H9 (cell line): Measurements from ENCODE around the gene OR2A5. TPM values are rescaled to one million over a fixed set of nuclear protein-coding genes. Genes with fewer than 3 reads are reported as not detected.

Source experiments
- DNase-seq: peaks from one replicate; pipeline ENCODE4 v3.0.0-alpha.2; 2017
- H2AFZ ChIP-seq: one replicate; pipeline ENCODE4 v1.6.1; 2013; ENCODE audit warnings: mild to moderate bottlenecking, low read length, control low read depth, moderate library complexity
- H2AK5ac ChIP-seq: 2 replicates; pipeline ENCODE4 v1.6.1; 2013; ENCODE audit warnings: low read length, control low read depth, mixed read lengths; ENCODE audit not compliant: insufficient read length
- H2BK120ac ChIP-seq: one replicate; pipeline ENCODE4 v1.6.1; 2013; ENCODE audit warnings: low read depth, mild to moderate bottlenecking, low read length, control low read depth, inconsistent platforms; ENCODE audit not compliant: poor library complexity, severe bottlenecking
- H2BK12ac ChIP-seq: 2 replicates; pipeline ENCODE4 v1.6.1; 2013; ENCODE audit warnings: low read length, control low read depth, mixed read lengths, low read depth; ENCODE audit not compliant: insufficient read length
- H2BK15ac ChIP-seq: 2 replicates; pipeline ENCODE4 v1.6.1; 2013; ENCODE audit warnings: low read depth, low read length, control low read depth
- H2BK20ac ChIP-seq: one replicate; pipeline ENCODE4 v1.6.1; 2013; ENCODE audit warnings: low read depth, mild to moderate bottlenecking, low read length, control low read depth, inconsistent platforms; ENCODE audit not compliant: poor library complexity, severe bottlenecking
- H2BK5ac ChIP-seq: 2 replicates; pipeline ENCODE4 v1.6.1; 2013; ENCODE audit warnings: low read length, control low read depth, mixed read lengths; ENCODE audit not compliant: insufficient read length
- H3K14ac ChIP-seq: 2 replicates; pipeline ENCODE4 v1.6.1; 2013; ENCODE audit warnings: low read length, control low read depth; ENCODE audit not compliant: insufficient read depth
- H3K18ac ChIP-seq: 2 replicates; pipeline ENCODE4 v1.6.1; 2013; ENCODE audit warnings: low read depth, mild to moderate bottlenecking, mixed read lengths, low read length, control low read depth; ENCODE audit not compliant: insufficient read length
- H3K23ac ChIP-seq: 2 replicates; pipeline ENCODE4 v1.6.1; 2013; ENCODE audit warnings: low read length, control low read depth, mixed read lengths, low read depth; ENCODE audit not compliant: insufficient read length
- H3K23me2 ChIP-seq: 2 replicates; pipeline ENCODE4 v1.6.1; 2013; ENCODE audit warnings: low read depth, mild to moderate bottlenecking, mixed read lengths, low read length, control low read depth; ENCODE audit not compliant: insufficient read length, poor library complexity, severe bottlenecking
- H3K27ac ChIP-seq: 2 replicates; pipeline ENCODE4 v1.5.1; 2013; ENCODE audit warnings: low read length, control low read depth, mixed read lengths, low read depth; ENCODE audit not compliant: insufficient read length
- H3K27me3 ChIP-seq: 2 replicates; pipeline ENCODE4 v1.6.1; 2013; ENCODE audit warnings: low read length, control low read depth, inconsistent platforms; ENCODE audit not compliant: insufficient read depth
- H3K4ac ChIP-seq: 2 replicates; pipeline ENCODE4 v1.6.1; 2013; ENCODE audit warnings: low read depth, mild to moderate bottlenecking, control low read depth, inconsistent platforms, low read length, moderate library complexity
- H3K4me1 ChIP-seq: 2 replicates; pipeline ENCODE4 v1.6.1; 2013; ENCODE audit warnings: low read length, control low read depth, inconsistent platforms; ENCODE audit not compliant: insufficient read depth
- H3K4me2 ChIP-seq: 2 replicates; pipeline ENCODE4 v1.6.1; 2013; ENCODE audit warnings: low read length, control low read depth, mixed read lengths; ENCODE audit not compliant: insufficient read length, insufficient read depth
- H3K56ac ChIP-seq: 2 replicates; pipeline ENCODE4 v1.6.1; 2013; ENCODE audit warnings: low read depth, mild to moderate bottlenecking, mixed read lengths, low read length, control low read depth; ENCODE audit not compliant: insufficient read length
- H3K79me1 ChIP-seq: 2 replicates; pipeline ENCODE4 v1.6.1; 2013; ENCODE audit warnings: low read depth, mild to moderate bottlenecking, moderate library complexity, low read length, control low read depth, inconsistent platforms; ENCODE audit not compliant: insufficient read depth, poor library complexity, severe bottlenecking
- H3K79me2 ChIP-seq: 2 replicates; pipeline ENCODE4 v1.6.1; 2013; ENCODE audit warnings: low read length, control low read depth, inconsistent platforms; ENCODE audit not compliant: insufficient read depth
- H3K9ac ChIP-seq: 2 replicates; pipeline ENCODE4 v1.6.1; 2013; ENCODE audit warnings: low read length, control low read depth, mixed read lengths; ENCODE audit not compliant: insufficient read length; ENCODE audit errors: extremely low read depth
- H3K9me3 ChIP-seq: one replicate; pipeline ENCODE4 v1.6.1; 2013; ENCODE audit warnings: low read depth, low read length, inconsistent platforms; ENCODE audit not compliant: control insufficient read depth
- H3T11ph ChIP-seq: one replicate; pipeline ENCODE4 v1.6.1; 2013; ENCODE audit warnings: mild to moderate bottlenecking, low read length, control low read depth, inconsistent platforms
- H4K20me1 ChIP-seq: one replicate; pipeline ENCODE4 v1.6.1; 2013; ENCODE audit not compliant: control insufficient read depth, insufficient read length, insufficient read depth
- H4K5ac ChIP-seq: 2 replicates; pipeline ENCODE4 v1.6.1; 2013; ENCODE audit warnings: low read depth, mild to moderate bottlenecking, mixed read lengths, low read length, control low read depth; ENCODE audit not compliant: insufficient read length
- H4K8ac ChIP-seq: replicated peaks from 2 replicates; pipeline ENCODE4 v1.6.1; 2013; ENCODE audit warnings: low read length, control low read depth, mixed read lengths, low read depth; ENCODE audit not compliant: insufficient read length
- H4K91ac ChIP-seq: 2 replicates; pipeline ENCODE4 v1.6.1; 2013; ENCODE audit warnings: low read depth, mild to moderate bottlenecking, moderate library complexity, mixed read lengths, low read length, control low read depth; ENCODE audit not compliant: insufficient read length
- H3K27ac Mint-ChIP-seq, 3 experiments: 2 replicates in 2 of 3; 3 replicates in 1 of 3; pipeline ENCODE4 v1.8.0; 2020 to 2021; ENCODE audit warnings: mixed read lengths in 3 of 3, mild to moderate bottlenecking in 1 of 3, moderate library complexity in 1 of 3
- H3K27me3 Mint-ChIP-seq: 2 replicates; pipeline ENCODE4 v1.8.0; 2021; ENCODE audit warnings: low read depth, mild to moderate bottlenecking, moderate library complexity, mixed read lengths
- H3K36me3 Mint-ChIP-seq, 3 experiments: 2 replicates in 2 of 3; 3 replicates in 1 of 3; pipeline ENCODE4 v1.8.0; 2020 to 2021; ENCODE audit warnings: low read depth in 3 of 3, mixed read lengths in 3 of 3; ENCODE audit not compliant: insufficient read depth in 1 of 3
- H3K4me1 Mint-ChIP-seq, 2 experiments: 2 replicates each; pipeline ENCODE4 v1.8.0; 2020; ENCODE audit warnings: mixed read lengths in 2 of 2
- H3K4me3 Mint-ChIP-seq, 2 experiments: 2 replicates in 1 of 2; 3 replicates in 1 of 2; pipeline ENCODE4 v1.8.0; 2020 to 2021; ENCODE audit warnings: mild to moderate bottlenecking in 2 of 2, mixed read lengths in 2 of 2, moderate library complexity in 1 of 2
- H3K9me3 Mint-ChIP-seq, 2 experiments: 2 replicates in 1 of 2; 3 replicates in 1 of 2; pipeline ENCODE4 v1.8.0; 2020; ENCODE audit warnings: mild to moderate bottlenecking in 2 of 2, mixed read lengths in 2 of 2, moderate library complexity in 1 of 2
- WGBS: extraction: QIAGEN DNeasy Blood & Tissue Kit; methylation state at CpG from one replicate; pipeline ENCODE4 v1.1.7; 2013; ENCODE audit warnings: missing lambda C conversion rate, low lambda C conversion rate, mixed read lengths; ENCODE audit not compliant: insufficient read length; ENCODE audit errors: extremely low coverage; 5-methylcytosine and 5-hydroxymethylcytosine counted together
- total RNA-seq: library from RNA; stranded (reverse); gene quantifications from 2 replicates; pipeline ENCODE4 v1.2.1, GENCODE V29; 2021
- TF ChIP-seq, protein P1 (sequence below): fragments of 200-600 bp; sonication (generic); conservative IDR thresholded peaks from 3 replicates; pipeline ENCODE4 v1.8.0; 2021; ENCODE audit warnings: antibody characterized with exemption, mild to moderate bottlenecking

OR2A5 gene
- total RNA-seq, 1 experiment from 2014 or later: not detected

- no peaks in the 10 kb centered on the region for H3K79me1 ChIP-seq
- Mint-ChIP-seq H3K9me3 (peaks cover 17 to 20% of the 10 kb centered on the region in 2 experiments), H3K4me1 (no peaks in the 10 kb centered on the region), H3K4me3 (no peak overlapping the region), H3K27ac (no peak overlapping the region), H3K27me3 (peaks cover 3% of the 10 kb centered on the region), H3K36me3 (peaks cover 9 to 18% (median 15%) of the 10 kb centered on the region in 3 experiments)
- H3K4me1 ChIP-seq: no peaks in the 10 kb centered on the region
- no peak overlapping the region for H2AFZ ChIP-seq
- no peak overlapping the region for H2BK15ac ChIP-seq
- no peak overlapping the region for H3K4me2 ChIP-seq
- TF ChIP-seq, protein P1, sequence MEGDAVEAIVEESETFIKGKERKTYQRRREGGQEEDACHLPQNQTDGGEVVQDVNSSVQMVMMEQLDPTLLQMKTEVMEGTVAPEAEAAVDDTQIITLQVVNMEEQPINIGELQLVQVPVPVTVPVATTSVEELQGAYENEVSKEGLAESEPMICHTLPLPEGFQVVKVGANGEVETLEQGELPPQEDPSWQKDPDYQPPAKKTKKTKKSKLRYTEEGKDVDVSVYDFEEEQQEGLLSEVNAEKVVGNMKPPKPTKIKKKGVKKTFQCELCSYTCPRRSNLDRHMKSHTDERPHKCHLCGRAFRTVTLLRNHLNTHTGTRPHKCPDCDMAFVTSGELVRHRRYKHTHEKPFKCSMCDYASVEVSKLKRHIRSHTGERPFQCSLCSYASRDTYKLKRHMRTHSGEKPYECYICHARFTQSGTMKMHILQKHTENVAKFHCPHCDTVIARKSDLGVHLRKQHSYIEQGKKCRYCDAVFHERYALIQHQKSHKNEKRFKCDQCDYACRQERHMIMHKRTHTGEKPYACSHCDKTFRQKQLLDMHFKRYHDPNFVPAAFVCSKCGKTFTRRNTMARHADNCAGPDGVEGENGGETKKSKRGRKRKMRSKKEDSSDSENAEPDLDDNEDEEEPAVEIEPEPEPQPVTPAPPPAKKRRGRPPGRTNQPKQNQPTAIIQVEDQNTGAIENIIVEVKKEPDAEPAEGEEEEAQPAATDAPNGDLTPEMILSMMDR: no peak
- H4K91ac ChIP-seq: no peak overlapping the region
- H4K5ac ChIP-seq: no peak overlapping the region
- no peak overlapping the region for H3T11ph ChIP-seq
- no peak overlapping the region for H3K14ac ChIP-seq
- H3K18ac ChIP-seq: no peak overlapping the region
- H3K4ac ChIP-seq: no peak overlapping the region
- H2BK20ac ChIP-seq: no peak overlapping the region
- H3K23me2 ChIP-seq: no peaks in the 10 kb centered on the region
- no peak for DNase-seq
- no peak overlapping the region for H4K8ac ChIP-seq
- H2BK5ac ChIP-seq: no peak overlapping the region
- H2AK5ac ChIP-seq: no peak overlapping the region
- H2BK120ac ChIP-seq: no peak overlapping the region
- no CpG with 5 or more reads among the region's 5 CpGs for whole genome bisulfite sequencing
- H3K79me2 ChIP-seq: no peaks in the 10 kb centered on the region
- no peak overlapping the region for H3K23ac ChIP-seq
- no peak overlapping the region for H3K27ac ChIP-seq
- no peak overlapping the region for H2BK12ac ChIP-seq
- no peaks in the 10 kb centered on the region for H3K27me3 ChIP-seq
- no peak overlapping the region for H3K9ac ChIP-seq
- H3K9me3 ChIP-seq: peaks cover 11% of the 10 kb centered on the region
- no peaks in the 10 kb centered on the region for H4K20me1 ChIP-seq
- H3K56ac ChIP-seq: no peak overlapping the region
Observed at GRCh38 chr7:144004703-144005102, 44.0 kb upstream of the OR2A5 start.
